ENCODE results near the gene ARX.

The ARX gene

GRCh38 chrX:25005382-25006185 lies 10.2 kb downstream of the ARX start:
- H3K27ac Mint-ChIP-seq, result no peak overlapping the region
- DNase-seq, result peak; percentile 41
- H3K4me3 Mint-ChIP-seq, result peak overlapping the region; percentile 62
- H3K9me3 Mint-ChIP-seq, result peaks cover 3% of the 10 kb centered on the region
- H3K4me1 Mint-ChIP-seq, result peaks cover 30% of the 10 kb centered on the region
- H3K27me3 Mint-ChIP-seq (ENCODE audit: low read depth, poor library complexity), result peaks cover 97% of the 10 kb centered on the region
- TF ChIP-seq CTCF (IDR thresholded peaks at IDR 0.05), result no peak
- peaks cover 4% of the 10 kb centered on the region for H3K36me3 Mint-ChIP-seq (ENCODE audit: low read depth)

- Mint-ChIP-seq H3K4me1 (peaks cover 30% of the 10 kb centered on the region), H3K36me3 (ENCODE audit: low read depth) (peaks cover 9% of the 10 kb centered on the region), H3K9me3 (peaks cover 3% of the 10 kb centered on the region), H3K27ac (no peak overlapping the region), H3K4me3 (no peak overlapping the region), H3K27me3 (ENCODE audit: low read depth, poor library complexity) (peaks cover 97% of the 10 kb centered on the region)
- DNase-seq, result no peak
- TF ChIP-seq CTCF (IDR thresholded peaks at IDR 0.05), result no peak
These were observed 10.8 kb downstream of the ARX start for GRCh38 chrX:25005034-25005381.

- no peak for TF ChIP-seq CTCF (IDR thresholded peaks at IDR 0.05)
- Mint-ChIP-seq H3K36me3 (ENCODE audit: low read depth) (peaks cover 11% of the 10 kb centered on the region), H3K4me1 (peaks cover 30% of the 10 kb centered on the region), H3K4me3 (peak overlapping the region; percentile 44), H3K9me3 (peaks cover 3% of the 10 kb centered on the region), H3K27me3 (ENCODE audit: low read depth, poor library complexity) (peaks cover 97% of the 10 kb centered on the region), H3K27ac (no peak overlapping the region)
- peak; percentile 35 for DNase-seq
These were observed 11.2 kb downstream of the ARX start for GRCh38 chrX:25004485-25005032.

GRCh38 chrX:25004040-25004439 lies 11.7 kb downstream of the ARX start:
- Mint-ChIP-seq H3K36me3 (ENCODE audit: low read depth) (peaks cover 16% of the 10 kb centered on the region), H3K4me1 (peaks cover 30% of the 10 kb centered on the region), H3K9me3 (peaks cover 3% of the 10 kb centered on the region), H3K27me3 (ENCODE audit: low read depth, poor library complexity) (peaks cover 97% of the 10 kb centered on the region), H3K4me3 (peak overlapping the region; percentile 44), H3K27ac (no peak overlapping the region)
- TF ChIP-seq CTCF (IDR thresholded peaks at IDR 0.05), result no peak
- DNase-seq, result no peak

GRCh38 chrX:25003066-25003849 lies 12.5 kb downstream of the ARX start:
- no peak overlapping the region for H3K27ac Mint-ChIP-seq
- peak overlapping the region; percentile 73 for H3K4me3 Mint-ChIP-seq
- DNase-seq, result peak; percentile 27
- H3K4me1 Mint-ChIP-seq, result peaks cover 30% of the 10 kb centered on the region
- TF ChIP-seq CTCF (IDR thresholded peaks at IDR 0.05), result no peak
- H3K9me3 Mint-ChIP-seq, result peaks cover 3% of the 10 kb centered on the region
- peaks cover 19% of the 10 kb centered on the region for H3K36me3 Mint-ChIP-seq (ENCODE audit: low read depth)
- H3K27me3 Mint-ChIP-seq (ENCODE audit: low read depth, poor library complexity), result peaks cover 97% of the 10 kb centered on the region

All from nephron progenitor cell (in vitro differentiated cells).